NB4 (cell line): ENCODE data around the gene SLC39A1.
"Not testable (repeated sequence)": the region's sequence is repeated elsewhere in the genome, so short reads cannot be mapped to it uniquely, and the experiment has no call there.

Source experiments
- MAX ChIP-seq: IDR thresholded peaks from 2 replicates; pipeline ENCODE4 v1.6.1; 2011; ENCODE audit warnings: low read depth, low read length
- POLR2A ChIP-seq: IDR thresholded peaks from 2 replicates; pipeline ENCODE4 v1.6.1; 2011; ENCODE audit warnings: mild to moderate bottlenecking; ENCODE audit not compliant: insufficient read length; ENCODE audit errors: extremely low read depth
- TF ChIP-seq, protein P1 (sequence below): IDR thresholded peaks from one replicate; pipeline ENCODE4 v1.5.1; 2012; ENCODE audit warnings: low read depth, low read length

DNA sequence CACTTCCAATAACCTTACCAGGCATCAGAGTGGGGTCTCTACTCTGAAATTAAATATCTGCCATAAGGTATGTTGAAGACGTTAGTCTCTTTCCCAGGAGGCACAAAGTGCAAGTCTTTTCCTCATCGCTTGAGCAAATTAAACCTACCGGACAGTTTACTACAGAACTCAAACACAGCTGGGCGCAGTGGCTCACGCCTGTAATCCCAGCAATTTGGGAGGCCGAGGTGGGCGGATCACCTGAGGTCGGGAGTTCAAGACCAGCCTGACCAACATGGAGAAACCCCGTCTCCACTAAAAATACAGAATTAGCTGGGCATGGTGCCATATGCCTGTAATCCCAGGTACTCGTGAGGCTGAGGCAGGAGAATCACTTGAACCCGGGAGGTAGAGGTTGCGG is 15.8 kb upstream of the SLC39A1 start:
- TF ChIP-seq, protein P1, sequence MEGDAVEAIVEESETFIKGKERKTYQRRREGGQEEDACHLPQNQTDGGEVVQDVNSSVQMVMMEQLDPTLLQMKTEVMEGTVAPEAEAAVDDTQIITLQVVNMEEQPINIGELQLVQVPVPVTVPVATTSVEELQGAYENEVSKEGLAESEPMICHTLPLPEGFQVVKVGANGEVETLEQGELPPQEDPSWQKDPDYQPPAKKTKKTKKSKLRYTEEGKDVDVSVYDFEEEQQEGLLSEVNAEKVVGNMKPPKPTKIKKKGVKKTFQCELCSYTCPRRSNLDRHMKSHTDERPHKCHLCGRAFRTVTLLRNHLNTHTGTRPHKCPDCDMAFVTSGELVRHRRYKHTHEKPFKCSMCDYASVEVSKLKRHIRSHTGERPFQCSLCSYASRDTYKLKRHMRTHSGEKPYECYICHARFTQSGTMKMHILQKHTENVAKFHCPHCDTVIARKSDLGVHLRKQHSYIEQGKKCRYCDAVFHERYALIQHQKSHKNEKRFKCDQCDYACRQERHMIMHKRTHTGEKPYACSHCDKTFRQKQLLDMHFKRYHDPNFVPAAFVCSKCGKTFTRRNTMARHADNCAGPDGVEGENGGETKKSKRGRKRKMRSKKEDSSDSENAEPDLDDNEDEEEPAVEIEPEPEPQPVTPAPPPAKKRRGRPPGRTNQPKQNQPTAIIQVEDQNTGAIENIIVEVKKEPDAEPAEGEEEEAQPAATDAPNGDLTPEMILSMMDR, result not testable (repeated sequence)
- TF ChIP-seq POLR2A, MAX: not testable (repeated sequence)
